ENCODE data around the gene DCAF12.

Gene DCAF12

DNA sequence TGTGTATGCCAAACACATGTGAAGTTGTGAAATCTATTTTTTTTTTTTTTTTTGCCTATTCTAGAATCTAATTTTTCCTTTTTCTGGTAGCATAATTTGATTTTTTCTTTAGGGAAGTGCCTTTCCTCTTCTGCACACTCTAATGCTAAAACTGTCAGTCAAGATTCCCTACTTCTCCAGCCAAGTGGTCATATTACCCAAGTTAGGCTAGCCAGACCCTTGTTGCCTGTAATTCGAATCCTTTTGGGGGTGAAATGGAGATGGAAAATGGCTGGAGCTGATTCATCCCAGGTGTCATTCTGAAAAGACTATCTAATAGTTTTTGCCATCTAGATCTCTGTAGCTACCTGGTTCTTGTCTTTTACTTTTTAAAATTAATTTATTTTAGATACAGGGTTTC, 27.6 kb upstream of the DCAF12 start:
- no peak overlapping the region for H3K4me2 ChIP-seq (ENCODE audit: low read length)
- TF ChIP-seq, protein P1, sequence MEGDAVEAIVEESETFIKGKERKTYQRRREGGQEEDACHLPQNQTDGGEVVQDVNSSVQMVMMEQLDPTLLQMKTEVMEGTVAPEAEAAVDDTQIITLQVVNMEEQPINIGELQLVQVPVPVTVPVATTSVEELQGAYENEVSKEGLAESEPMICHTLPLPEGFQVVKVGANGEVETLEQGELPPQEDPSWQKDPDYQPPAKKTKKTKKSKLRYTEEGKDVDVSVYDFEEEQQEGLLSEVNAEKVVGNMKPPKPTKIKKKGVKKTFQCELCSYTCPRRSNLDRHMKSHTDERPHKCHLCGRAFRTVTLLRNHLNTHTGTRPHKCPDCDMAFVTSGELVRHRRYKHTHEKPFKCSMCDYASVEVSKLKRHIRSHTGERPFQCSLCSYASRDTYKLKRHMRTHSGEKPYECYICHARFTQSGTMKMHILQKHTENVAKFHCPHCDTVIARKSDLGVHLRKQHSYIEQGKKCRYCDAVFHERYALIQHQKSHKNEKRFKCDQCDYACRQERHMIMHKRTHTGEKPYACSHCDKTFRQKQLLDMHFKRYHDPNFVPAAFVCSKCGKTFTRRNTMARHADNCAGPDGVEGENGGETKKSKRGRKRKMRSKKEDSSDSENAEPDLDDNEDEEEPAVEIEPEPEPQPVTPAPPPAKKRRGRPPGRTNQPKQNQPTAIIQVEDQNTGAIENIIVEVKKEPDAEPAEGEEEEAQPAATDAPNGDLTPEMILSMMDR (IDR thresholded peaks at IDR 0.05): no peak
- H3K36me3 ChIP-seq (ENCODE audit: control insufficient read depth, insufficient read depth, low read length): no peaks in the 10 kb centered on the region
- no peak overlapping the region for H3K9ac ChIP-seq
- H3K4me3 ChIP-seq (ENCODE audit: low read depth, low read length): no peak overlapping the region
- H3K9me3 ChIP-seq (ENCODE audit: control insufficient read depth, low read length): no peaks in the 10 kb centered on the region
- no peaks in the 10 kb centered on the region for H3K79me2 ChIP-seq
- H3K27me3 ChIP-seq (ENCODE audit: control insufficient read depth, insufficient read depth, low read length): no peaks in the 10 kb centered on the region
- no peak overlapping the region for H2AFZ ChIP-seq
- no peaks in the 10 kb centered on the region for H3K4me1 ChIP-seq
- H3K27ac ChIP-seq: no peak overlapping the region

DNA sequence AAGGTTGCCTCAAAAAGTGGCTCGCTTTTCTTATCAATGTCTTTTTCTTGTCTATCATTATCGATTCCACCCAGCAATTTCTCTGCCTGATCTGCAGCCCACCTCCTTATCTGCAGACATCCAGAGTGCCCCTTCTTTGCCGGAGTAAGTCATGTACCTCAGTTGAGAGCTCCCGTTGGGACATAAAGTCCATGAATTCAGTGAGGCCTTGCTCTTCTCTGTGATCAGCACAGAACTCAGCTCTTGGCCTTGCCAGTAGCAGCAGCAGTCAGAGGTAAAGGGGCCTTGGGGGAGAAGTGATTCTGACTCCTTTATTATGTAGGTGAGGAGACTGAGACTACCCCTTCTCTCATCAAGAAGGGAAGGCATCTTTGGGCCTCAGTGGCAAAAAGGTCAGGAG, 24.9 kb upstream of the DCAF12 start:
- H3K4me1 ChIP-seq: no peaks in the 10 kb centered on the region
- H3K4me3 ChIP-seq (ENCODE audit: low read depth, low read length): no peak overlapping the region
- no peak overlapping the region for H3K27ac ChIP-seq
- no peaks in the 10 kb centered on the region for H3K79me2 ChIP-seq
- H3K4me2 ChIP-seq (ENCODE audit: low read length): no peak overlapping the region
- H3K9me3 ChIP-seq (ENCODE audit: control insufficient read depth, low read length): no peaks in the 10 kb centered on the region
- H2AFZ ChIP-seq: no peak overlapping the region
- H3K27me3 ChIP-seq (ENCODE audit: control insufficient read depth, insufficient read depth, low read length): no peaks in the 10 kb centered on the region
- no peaks in the 10 kb centered on the region for H3K36me3 ChIP-seq (ENCODE audit: control insufficient read depth, insufficient read depth, low read length)
- TF ChIP-seq, protein P1 (IDR thresholded peaks at IDR 0.05): no peak
- no peak overlapping the region for H3K9ac ChIP-seq

GRCh38 chr9:34145165-34145564, 18.7 kb upstream of the DCAF12 start:
- Histone ChIP-seq H3K9ac (no peak overlapping the region), H3K4me3 (ENCODE audit: low read depth, low read length) (no peak overlapping the region), H3K27ac (no peak overlapping the region), H3K4me1 (no peaks in the 10 kb centered on the region), H3K36me3 (ENCODE audit: control insufficient read depth, insufficient read depth, low read length) (no peaks in the 10 kb centered on the region), H3K27me3 (ENCODE audit: control insufficient read depth, insufficient read depth, low read length) (no peaks in the 10 kb centered on the region), H2AFZ (no peak overlapping the region), H3K79me2 (no peaks in the 10 kb centered on the region), H3K4me2 (ENCODE audit: low read length) (no peak overlapping the region), H3K9me3 (ENCODE audit: control insufficient read depth, low read length) (no peaks in the 10 kb centered on the region)
- TF ChIP-seq, protein P1 (IDR thresholded peaks at IDR 0.05): no peak

DNA sequence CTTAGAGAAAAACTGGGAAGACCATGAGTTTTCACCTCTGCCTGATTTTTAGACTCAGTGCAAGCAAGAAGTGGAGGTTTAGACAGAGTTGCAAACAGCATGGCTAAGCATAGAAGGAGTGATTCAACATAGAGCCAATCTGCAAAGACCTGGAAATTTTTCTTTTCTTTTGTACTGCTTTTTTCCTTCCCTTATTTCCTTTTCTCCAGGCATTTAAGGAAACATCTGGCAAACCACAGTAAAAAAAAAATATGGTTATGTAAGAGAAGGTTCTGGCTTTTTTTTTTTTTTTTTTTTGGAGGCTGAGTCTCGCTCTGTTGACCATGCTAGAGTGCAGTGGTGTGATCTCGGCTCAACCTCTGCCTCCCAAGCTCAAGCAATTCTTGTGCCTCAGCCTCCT, 16.6 kb upstream of the DCAF12 start:
- Histone ChIP-seq H2AFZ (no peak overlapping the region), H3K9ac (no peak overlapping the region), H3K4me1 (no peaks in the 10 kb centered on the region), H3K9me3 (ENCODE audit: control insufficient read depth, low read length) (no peaks in the 10 kb centered on the region), H3K27ac (no peak overlapping the region), H3K4me3 (ENCODE audit: low read depth, low read length) (no peak overlapping the region), H3K4me2 (ENCODE audit: low read length) (no peak overlapping the region), H3K36me3 (ENCODE audit: control insufficient read depth, insufficient read depth, low read length) (no peaks in the 10 kb centered on the region), H3K27me3 (ENCODE audit: control insufficient read depth, insufficient read depth, low read length) (no peaks in the 10 kb centered on the region), H3K79me2 (no peaks in the 10 kb centered on the region)
- TF ChIP-seq, protein P1 (IDR thresholded peaks at IDR 0.05): no peak

DNA sequence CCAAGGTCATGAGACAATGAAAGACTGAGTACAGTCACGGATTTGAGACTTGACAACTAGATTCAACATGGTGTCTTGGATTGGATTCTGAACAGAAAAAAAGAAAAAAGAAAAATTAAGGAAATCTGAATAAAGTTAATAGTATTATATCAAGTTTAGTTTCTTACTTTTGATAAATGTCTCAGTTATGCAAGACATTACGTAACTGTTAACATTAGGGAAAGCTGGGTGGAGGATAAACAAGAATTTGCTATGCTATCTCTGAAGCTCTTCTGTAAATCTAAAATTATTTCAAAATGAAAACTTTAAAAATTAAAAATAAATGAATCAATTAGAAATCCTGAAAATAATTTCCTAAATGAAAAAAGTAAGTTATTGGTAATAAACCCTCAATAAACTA, 14.4 kb upstream of the DCAF12 start:
- TF ChIP-seq, protein P1 (IDR thresholded peaks at IDR 0.05): no peak
- no peak overlapping the region for H3K9ac ChIP-seq
- no peak overlapping the region for H2AFZ ChIP-seq
- H3K4me1 ChIP-seq: no peaks in the 10 kb centered on the region
- H3K27me3 ChIP-seq (ENCODE audit: control insufficient read depth, insufficient read depth, low read length): no peaks in the 10 kb centered on the region
- no peaks in the 10 kb centered on the region for H3K36me3 ChIP-seq (ENCODE audit: control insufficient read depth, insufficient read depth, low read length)
- no peak overlapping the region for H3K4me3 ChIP-seq (ENCODE audit: low read depth, low read length)
- no peak overlapping the region for H3K4me2 ChIP-seq (ENCODE audit: low read length)
- no peak overlapping the region for H3K27ac ChIP-seq
- no peaks in the 10 kb centered on the region for H3K79me2 ChIP-seq
- H3K9me3 ChIP-seq (ENCODE audit: control insufficient read depth, low read length): no peaks in the 10 kb centered on the region
